ENCODE measurements around the gene SDHAF2. TPM values are rescaled to one million over a fixed set of nuclear protein-coding genes. Genes with fewer than 3 reads are reported as not detected.
"Not testable (repeated sequence)": the region's sequence is repeated elsewhere in the genome, so short reads cannot be mapped to it uniquely, and the experiment has no call there.

Gene SDHAF2
- polyA plus RNA-seq, 3 donors, result 45.5 to 70.2 (median 64.8) TPM

GRCh38 chr11:61460474-61460881 is 30.6 kb downstream of the SDHAF2 start:
- H3K36me3 ChIP-seq (replicated peaks in 1 of 2; ENCODE audit: control insufficient read depth in 1 of 2, insufficient read depth in 2 of 2, low read length in 2 of 2), result peaks cover 9 to 18% of the 10 kb centered on the region in 2 donors
- H3K9ac ChIP-seq (ENCODE audit: insufficient read depth, low read length, poor library complexity, severe bottlenecking), result no peak overlapping the region
- peaks cover 9% of the 10 kb centered on the region for H4K20me1 ChIP-seq (ENCODE audit: insufficient read depth, low read length)
- TF ChIP-seq, protein P1, sequence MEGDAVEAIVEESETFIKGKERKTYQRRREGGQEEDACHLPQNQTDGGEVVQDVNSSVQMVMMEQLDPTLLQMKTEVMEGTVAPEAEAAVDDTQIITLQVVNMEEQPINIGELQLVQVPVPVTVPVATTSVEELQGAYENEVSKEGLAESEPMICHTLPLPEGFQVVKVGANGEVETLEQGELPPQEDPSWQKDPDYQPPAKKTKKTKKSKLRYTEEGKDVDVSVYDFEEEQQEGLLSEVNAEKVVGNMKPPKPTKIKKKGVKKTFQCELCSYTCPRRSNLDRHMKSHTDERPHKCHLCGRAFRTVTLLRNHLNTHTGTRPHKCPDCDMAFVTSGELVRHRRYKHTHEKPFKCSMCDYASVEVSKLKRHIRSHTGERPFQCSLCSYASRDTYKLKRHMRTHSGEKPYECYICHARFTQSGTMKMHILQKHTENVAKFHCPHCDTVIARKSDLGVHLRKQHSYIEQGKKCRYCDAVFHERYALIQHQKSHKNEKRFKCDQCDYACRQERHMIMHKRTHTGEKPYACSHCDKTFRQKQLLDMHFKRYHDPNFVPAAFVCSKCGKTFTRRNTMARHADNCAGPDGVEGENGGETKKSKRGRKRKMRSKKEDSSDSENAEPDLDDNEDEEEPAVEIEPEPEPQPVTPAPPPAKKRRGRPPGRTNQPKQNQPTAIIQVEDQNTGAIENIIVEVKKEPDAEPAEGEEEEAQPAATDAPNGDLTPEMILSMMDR (IDR thresholded peaks at IDR 0.05), result no peak
- H3K9me3 ChIP-seq (replicated peaks in 1 of 2; ENCODE audit: control insufficient read depth in 1 of 2, insufficient read depth in 1 of 2, low read length in 2 of 2), result no peaks in the 10 kb centered on the region
- H3K4me2 ChIP-seq (replicated peaks; ENCODE audit: extremely low read depth, low read length, poor library complexity, severe bottlenecking), result no peak overlapping the region
- H3K4me1 Mint-ChIP-seq, result no peaks in the 10 kb centered on the region
- H2AFZ ChIP-seq (ENCODE audit: insufficient read depth, low read depth, low read length, poor library complexity, severe bottlenecking), result no peak overlapping the region
- peaks cover 0 to 3% (median 0%) of the 10 kb centered on the region in 3 donors for H3K27me3 Mint-ChIP-seq (ENCODE audit: low read depth in 3 of 3)
- DNase-seq, result no peak
- no peak overlapping the region for H3K27ac ChIP-seq (ENCODE audit: low read depth in 1 of 2, low read length in 2 of 2)
- no peak overlapping the region for H3K4me3 ChIP-seq (replicated peaks in 1 of 3; ENCODE audit: low read depth in 2 of 3, low read length in 3 of 3)
- no peak overlapping the region for H3K4me3 Mint-ChIP-seq
- H3K79me2 ChIP-seq (ENCODE audit: insufficient read depth, low read length), result no peaks in the 10 kb centered on the region
- 100% methylated on average over 1 of the region's 3 CpGs for WGBS (ENCODE audit: insufficient coverage)
- peaks cover 24 to 43% of the 10 kb centered on the region in 2 donors for H3K36me3 Mint-ChIP-seq
- no peaks in the 10 kb centered on the region for H3K4me1 ChIP-seq (ENCODE audit: control insufficient read depth in 1 of 2, insufficient read depth in 2 of 2, low read length in 2 of 2)
- H3K27me3 ChIP-seq (ENCODE audit: control insufficient read depth in 2 of 2, insufficient read depth in 2 of 2, low read length in 2 of 2), result no peaks in the 10 kb centered on the region
- intact Hi-C loops (cut with micrococcal nuclease), result no loop called here
- H3K9me3 Mint-ChIP-seq, result peaks cover 0 to 3% (median 0%) of the 10 kb centered on the region in 7 donors
- peak overlapping the region in 1 of 7 donors; percentile 45 for H3K27ac Mint-ChIP-seq

DNA sequence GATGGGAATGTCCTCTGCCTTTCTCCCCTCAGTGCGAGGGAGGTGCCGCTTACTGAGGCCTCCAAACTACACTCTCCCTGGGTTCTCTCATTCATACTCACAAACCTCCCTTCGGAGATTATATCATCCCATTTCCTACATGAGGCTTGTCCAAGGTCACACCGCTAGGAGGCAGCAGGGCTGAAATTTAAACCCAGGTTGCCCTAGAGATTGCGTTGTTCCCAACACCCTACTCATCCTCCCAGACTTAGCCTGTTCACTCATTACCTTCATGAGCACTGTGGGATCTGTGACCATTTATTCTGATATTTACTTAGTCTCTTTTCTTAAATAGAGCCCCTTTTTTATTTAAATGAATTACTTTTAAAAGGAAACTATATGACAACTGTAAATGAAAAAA is 31.1 kb downstream of the SDHAF2 start:
- Histone ChIP-seq H3K4me3 (replicated peaks in 1 of 3; ENCODE audit: low read depth in 2 of 3, low read length in 3 of 3) (no peak overlapping the region), H2AFZ (ENCODE audit: insufficient read depth, low read depth, low read length, poor library complexity, severe bottlenecking) (no peak overlapping the region), H4K20me1 (ENCODE audit: insufficient read depth, low read length) (peaks cover 9% of the 10 kb centered on the region), H3K4me1 (ENCODE audit: control insufficient read depth in 1 of 2, insufficient read depth in 2 of 2, low read length in 2 of 2) (no peaks in the 10 kb centered on the region), H3K4me2 (replicated peaks; ENCODE audit: extremely low read depth, low read length, poor library complexity, severe bottlenecking) (no peak overlapping the region), H3K27me3 (ENCODE audit: control insufficient read depth in 2 of 2, insufficient read depth in 2 of 2, low read length in 2 of 2) (no peaks in the 10 kb centered on the region), H3K79me2 (ENCODE audit: insufficient read depth, low read length) (no peaks in the 10 kb centered on the region), H3K27ac (ENCODE audit: low read depth in 1 of 2, low read length in 2 of 2) (no peak overlapping the region), H3K36me3 (replicated peaks in 1 of 2; ENCODE audit: control insufficient read depth in 1 of 2, insufficient read depth in 2 of 2, low read length in 2 of 2) (peaks cover 9 to 14% of the 10 kb centered on the region in 2 donors), H3K9ac (ENCODE audit: insufficient read depth, low read length, poor library complexity, severe bottlenecking) (no peak overlapping the region), H3K9me3 (replicated peaks in 1 of 2; ENCODE audit: control insufficient read depth in 1 of 2, insufficient read depth in 1 of 2, low read length in 2 of 2) (no peaks in the 10 kb centered on the region)
- 90% methylated on average over 4 of the region's 5 CpGs for WGBS (ENCODE audit: insufficient coverage)
- Mint-ChIP-seq H3K36me3 (peaks cover 20 to 40% of the 10 kb centered on the region in 2 donors), H3K4me1 (no peaks in the 10 kb centered on the region), H3K27me3 (ENCODE audit: low read depth in 3 of 3) (peaks cover 0 to 3% (median 0%) of the 10 kb centered on the region in 3 donors), H3K9me3 (peaks cover 0 to 3% (median 0%) of the 10 kb centered on the region in 7 donors), H3K4me3 (no peak overlapping the region), H3K27ac (no peak overlapping the region)
- TF ChIP-seq, protein P1 (IDR thresholded peaks at IDR 0.05), result no peak
- DNase-seq, result no peak
- intact Hi-C loops (cut with micrococcal nuclease), result no loop called here

- H3K36me3 Mint-ChIP-seq, result peaks cover 31 to 48% of the 10 kb centered on the region in 2 donors
- H3K27ac ChIP-seq (ENCODE audit: low read depth in 1 of 2, low read length in 2 of 2); H3K27me3 ChIP-seq (ENCODE audit: control insufficient read depth in 2 of 2, insufficient read depth in 2 of 2, low read length in 2 of 2); H3K9ac ChIP-seq (ENCODE audit: insufficient read depth, low read length, poor library complexity, severe bottlenecking); H4K20me1 ChIP-seq (ENCODE audit: insufficient read depth, low read length); H3K4me3 ChIP-seq (replicated peaks in 1 of 3; ENCODE audit: low read depth in 2 of 3, low read length in 3 of 3); H3K4me1 ChIP-seq (ENCODE audit: control insufficient read depth in 1 of 2, insufficient read depth in 2 of 2, low read length in 2 of 2); H3K27me3 Mint-ChIP-seq (ENCODE audit: low read depth in 3 of 3); H3K9me3 ChIP-seq (replicated peaks in 1 of 2; ENCODE audit: control insufficient read depth in 1 of 2, insufficient read depth in 1 of 2, low read length in 2 of 2); H3K4me3 Mint-ChIP-seq; H3K9me3 Mint-ChIP-seq; H3K4me2 ChIP-seq (replicated peaks; ENCODE audit: extremely low read depth, low read length, poor library complexity, severe bottlenecking); intact Hi-C loops (cut with micrococcal nuclease); H2AFZ ChIP-seq (ENCODE audit: insufficient read depth, low read depth, low read length, poor library complexity, severe bottlenecking); H3K4me1 Mint-ChIP-seq; DNase-seq; H3K27ac Mint-ChIP-seq; H3K79me2 ChIP-seq (ENCODE audit: insufficient read depth, low read length): not testable (repeated sequence)
- WGBS (ENCODE audit: insufficient coverage), result 86% methylated on average over 1 of the region's 6 CpGs
- peaks cover 19 to 31% of the 10 kb centered on the region in 2 donors for H3K36me3 ChIP-seq (replicated peaks in 1 of 2; ENCODE audit: control insufficient read depth in 1 of 2, insufficient read depth in 2 of 2, low read length in 2 of 2)
Observed at GRCh38 chr11:61467602-61468001, 37.7 kb downstream of the SDHAF2 start.
